ENCODE results near the gene APPBP2.

GRCh38 chr17:60525328-60525684 lies 736 bp downstream of the APPBP2 start:
- TF ChIP-seq, protein P1, sequence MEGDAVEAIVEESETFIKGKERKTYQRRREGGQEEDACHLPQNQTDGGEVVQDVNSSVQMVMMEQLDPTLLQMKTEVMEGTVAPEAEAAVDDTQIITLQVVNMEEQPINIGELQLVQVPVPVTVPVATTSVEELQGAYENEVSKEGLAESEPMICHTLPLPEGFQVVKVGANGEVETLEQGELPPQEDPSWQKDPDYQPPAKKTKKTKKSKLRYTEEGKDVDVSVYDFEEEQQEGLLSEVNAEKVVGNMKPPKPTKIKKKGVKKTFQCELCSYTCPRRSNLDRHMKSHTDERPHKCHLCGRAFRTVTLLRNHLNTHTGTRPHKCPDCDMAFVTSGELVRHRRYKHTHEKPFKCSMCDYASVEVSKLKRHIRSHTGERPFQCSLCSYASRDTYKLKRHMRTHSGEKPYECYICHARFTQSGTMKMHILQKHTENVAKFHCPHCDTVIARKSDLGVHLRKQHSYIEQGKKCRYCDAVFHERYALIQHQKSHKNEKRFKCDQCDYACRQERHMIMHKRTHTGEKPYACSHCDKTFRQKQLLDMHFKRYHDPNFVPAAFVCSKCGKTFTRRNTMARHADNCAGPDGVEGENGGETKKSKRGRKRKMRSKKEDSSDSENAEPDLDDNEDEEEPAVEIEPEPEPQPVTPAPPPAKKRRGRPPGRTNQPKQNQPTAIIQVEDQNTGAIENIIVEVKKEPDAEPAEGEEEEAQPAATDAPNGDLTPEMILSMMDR (IDR thresholded peaks at IDR 0.05) = no peak
- TF ChIP-seq POLR2A (IDR thresholded peaks at IDR 0.05) (no peak), POLR2AphosphoS5 (IDR thresholded peaks at IDR 0.05) (no peak)

Measured in breast epithelium (tissue), 3 donors.